GM12892 (cell line): ENCODE measurements around the gene WDR45B.
"Not testable (repeated sequence)": the region's sequence is repeated elsewhere in the genome, so short reads cannot be mapped to it uniquely, and the experiment has no call there.

ENCODE experiments used
- POLR2A ChIP-seq: IDR thresholded peaks from 2 replicates; pipeline ENCODE4 v1.6.1; 2011; ENCODE audit warnings: low read depth, low read length, control low read depth
- POLR2AphosphoS5 ChIP-seq: IDR thresholded peaks from 2 replicates; pipeline ENCODE4 v1.6.1; 2011; ENCODE audit warnings: low read depth, low read length, control low read depth

- TF ChIP-seq POLR2AphosphoS5, POLR2A: not testable (repeated sequence)
Measured at GRCh38 chr17:82579969-82580368, 68.3 kb downstream of the WDR45B start.
